Transverse colon (tissue), 3 donors: ENCODE results near the gene BRSK2.

Source experiments
- EP300 ChIP-seq: sonication (generic); formaldehyde crosslinking; IDR thresholded peaks from one replicate; pipeline ENCODE4 v1.6.1; 2017; ENCODE audit warnings: antibody characterized with exemption, low read depth
- POLR2A ChIP-seq: fragments of 450-650 bp; IDR thresholded peaks from one replicate; pipeline ENCODE4 v1.6.1; 2016; ENCODE audit warnings: antibody characterized with exemption, mild to moderate bottlenecking, moderate library complexity
- TF ChIP-seq, protein P1 (sequence below), 5 experiments: fragments of 200-600 bp in 3 of 5; fragments of 450-650 bp in 2 of 5; sonication (generic) in 3 of 5; IDR thresholded peaks; 1 replicate in 2 of 5; 2 replicates in 3 of 5; pipeline ENCODE4 v1.5.1; 2016 to 2017; ENCODE audit warnings: antibody characterized with exemption in 5 of 5, inconsistent platforms in 3 of 5, mild to moderate bottlenecking in 2 of 5, moderate library complexity in 1 of 5

- TF ChIP-seq, protein P1, sequence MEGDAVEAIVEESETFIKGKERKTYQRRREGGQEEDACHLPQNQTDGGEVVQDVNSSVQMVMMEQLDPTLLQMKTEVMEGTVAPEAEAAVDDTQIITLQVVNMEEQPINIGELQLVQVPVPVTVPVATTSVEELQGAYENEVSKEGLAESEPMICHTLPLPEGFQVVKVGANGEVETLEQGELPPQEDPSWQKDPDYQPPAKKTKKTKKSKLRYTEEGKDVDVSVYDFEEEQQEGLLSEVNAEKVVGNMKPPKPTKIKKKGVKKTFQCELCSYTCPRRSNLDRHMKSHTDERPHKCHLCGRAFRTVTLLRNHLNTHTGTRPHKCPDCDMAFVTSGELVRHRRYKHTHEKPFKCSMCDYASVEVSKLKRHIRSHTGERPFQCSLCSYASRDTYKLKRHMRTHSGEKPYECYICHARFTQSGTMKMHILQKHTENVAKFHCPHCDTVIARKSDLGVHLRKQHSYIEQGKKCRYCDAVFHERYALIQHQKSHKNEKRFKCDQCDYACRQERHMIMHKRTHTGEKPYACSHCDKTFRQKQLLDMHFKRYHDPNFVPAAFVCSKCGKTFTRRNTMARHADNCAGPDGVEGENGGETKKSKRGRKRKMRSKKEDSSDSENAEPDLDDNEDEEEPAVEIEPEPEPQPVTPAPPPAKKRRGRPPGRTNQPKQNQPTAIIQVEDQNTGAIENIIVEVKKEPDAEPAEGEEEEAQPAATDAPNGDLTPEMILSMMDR (IDR thresholded peaks at IDR 0.05): peak in 3 of 5 experiments; percentile 23 to 39 (median 25)
- TF ChIP-seq POLR2A: no peak
- TF ChIP-seq EP300: no peak
Observed at GRCh38 chr11:1458340-1459218, 68.8 kb downstream of the BRSK2 start.
